Measurements from ENCODE around the gene GTPBP2.

Gene GTPBP2

DNA sequence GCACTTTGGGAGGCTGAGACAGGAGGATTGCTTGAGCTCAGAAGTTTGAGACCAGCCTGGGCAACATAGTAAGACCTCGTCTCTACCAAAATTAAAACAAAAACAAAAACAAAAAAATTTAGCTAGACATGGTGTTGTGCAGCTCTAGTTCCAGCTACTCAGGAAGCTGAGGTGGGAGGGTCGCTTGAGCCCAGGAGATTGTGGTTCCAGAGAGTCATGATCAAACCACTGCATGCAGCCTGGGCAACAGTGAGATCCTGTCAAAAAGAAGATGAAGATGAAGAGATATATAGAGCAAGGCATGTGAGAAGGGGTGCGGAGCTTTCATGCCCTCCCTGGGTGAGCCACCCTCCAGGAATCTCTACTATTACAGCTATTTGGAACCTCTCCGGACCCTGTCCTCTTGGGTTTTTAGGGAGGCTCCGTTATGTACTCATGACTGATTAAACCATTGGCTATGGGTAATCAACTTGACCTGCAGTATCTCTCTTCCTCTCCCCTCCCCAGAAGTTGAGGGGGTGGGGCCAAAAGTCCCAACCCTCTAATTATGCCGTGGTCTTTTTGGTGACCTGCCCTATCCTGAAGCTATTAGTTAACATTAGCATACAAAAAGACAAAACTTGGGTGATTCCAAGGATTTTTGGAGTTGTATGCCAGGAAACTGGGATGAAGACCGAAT, 44.0 kb downstream of the GTPBP2 start:
- H3K9me3 ChIP-seq, result no peaks in the 10 kb centered on the region
- no peak for DNase-seq
- H3K27me3 ChIP-seq, result no peaks in the 10 kb centered on the region
- no peaks in the 10 kb centered on the region for H3K4me1 ChIP-seq
- H3K4me3 ChIP-seq (ENCODE audit: low read depth, low read length), result no peak overlapping the region
- TF ChIP-seq, protein P1, sequence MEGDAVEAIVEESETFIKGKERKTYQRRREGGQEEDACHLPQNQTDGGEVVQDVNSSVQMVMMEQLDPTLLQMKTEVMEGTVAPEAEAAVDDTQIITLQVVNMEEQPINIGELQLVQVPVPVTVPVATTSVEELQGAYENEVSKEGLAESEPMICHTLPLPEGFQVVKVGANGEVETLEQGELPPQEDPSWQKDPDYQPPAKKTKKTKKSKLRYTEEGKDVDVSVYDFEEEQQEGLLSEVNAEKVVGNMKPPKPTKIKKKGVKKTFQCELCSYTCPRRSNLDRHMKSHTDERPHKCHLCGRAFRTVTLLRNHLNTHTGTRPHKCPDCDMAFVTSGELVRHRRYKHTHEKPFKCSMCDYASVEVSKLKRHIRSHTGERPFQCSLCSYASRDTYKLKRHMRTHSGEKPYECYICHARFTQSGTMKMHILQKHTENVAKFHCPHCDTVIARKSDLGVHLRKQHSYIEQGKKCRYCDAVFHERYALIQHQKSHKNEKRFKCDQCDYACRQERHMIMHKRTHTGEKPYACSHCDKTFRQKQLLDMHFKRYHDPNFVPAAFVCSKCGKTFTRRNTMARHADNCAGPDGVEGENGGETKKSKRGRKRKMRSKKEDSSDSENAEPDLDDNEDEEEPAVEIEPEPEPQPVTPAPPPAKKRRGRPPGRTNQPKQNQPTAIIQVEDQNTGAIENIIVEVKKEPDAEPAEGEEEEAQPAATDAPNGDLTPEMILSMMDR (IDR thresholded peaks at IDR 0.05; ENCODE audit: low read depth, low read length), result no peak
- peaks cover 53% of the 10 kb centered on the region for H3K36me3 ChIP-seq

DNA sequence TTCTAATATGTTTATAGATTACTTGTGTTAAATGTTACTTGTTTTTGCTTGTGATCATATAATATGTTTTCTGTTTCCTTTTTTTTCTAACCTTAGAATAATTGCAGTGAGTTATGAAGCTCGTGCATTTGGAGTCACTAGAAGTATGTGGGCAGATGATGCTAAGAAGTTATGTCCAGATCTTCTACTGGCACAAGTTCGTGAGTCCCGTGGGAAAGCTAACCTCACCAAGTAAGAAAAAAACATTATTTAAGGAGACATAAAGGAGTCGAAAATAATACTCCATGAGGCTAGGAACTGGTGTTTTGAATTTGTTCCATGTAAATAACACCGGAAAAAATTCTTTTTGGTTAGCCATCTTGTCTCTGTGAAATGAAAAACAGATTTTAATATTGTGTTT, 46.2 kb downstream of the GTPBP2 start:
- H3K27me3 ChIP-seq, result no peaks in the 10 kb centered on the region
- DNase-seq, result no peak
- no peak overlapping the region for H3K4me3 ChIP-seq (ENCODE audit: low read depth, low read length)
- H3K36me3 ChIP-seq, result peaks cover 41% of the 10 kb centered on the region
- TF ChIP-seq, protein P1 (IDR thresholded peaks at IDR 0.05; ENCODE audit: low read depth, low read length), result no peak
- no peaks in the 10 kb centered on the region for H3K9me3 ChIP-seq
- H3K4me1 ChIP-seq, result peaks cover 12% of the 10 kb centered on the region

DNA sequence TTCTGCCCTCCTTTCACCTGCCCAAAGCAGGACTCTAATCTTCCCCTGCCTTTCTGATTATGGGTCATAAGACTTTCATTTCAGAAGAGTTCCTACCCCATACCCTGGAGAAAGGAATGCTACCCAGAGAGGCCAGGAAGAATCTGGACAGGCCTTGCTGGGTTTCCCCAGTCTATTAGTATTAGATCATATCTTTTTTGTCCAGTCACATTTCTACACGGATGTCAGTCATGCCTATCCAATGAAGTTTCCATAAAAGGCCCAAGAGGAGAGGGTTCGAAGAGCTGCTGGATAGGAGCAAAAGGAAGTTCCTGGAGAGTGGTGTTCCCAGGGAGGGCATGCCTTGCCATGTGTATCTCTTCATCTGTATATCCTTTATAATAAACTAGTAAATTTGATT, 49.9 kb downstream of the GTPBP2 start:
- Histone ChIP-seq H3K9me3 (no peaks in the 10 kb centered on the region), H3K27me3 (no peaks in the 10 kb centered on the region), H3K4me1 (peaks cover 12% of the 10 kb centered on the region), H3K4me3 (ENCODE audit: low read depth, low read length) (peak overlapping the region; percentile 0; the same call in 1 of the 2 replicates), H3K36me3 (peaks cover 16% of the 10 kb centered on the region)
- TF ChIP-seq, protein P1 (IDR thresholded peaks at IDR 0.05; ENCODE audit: low read depth, low read length), result no peak
- no peak for DNase-seq

DNA sequence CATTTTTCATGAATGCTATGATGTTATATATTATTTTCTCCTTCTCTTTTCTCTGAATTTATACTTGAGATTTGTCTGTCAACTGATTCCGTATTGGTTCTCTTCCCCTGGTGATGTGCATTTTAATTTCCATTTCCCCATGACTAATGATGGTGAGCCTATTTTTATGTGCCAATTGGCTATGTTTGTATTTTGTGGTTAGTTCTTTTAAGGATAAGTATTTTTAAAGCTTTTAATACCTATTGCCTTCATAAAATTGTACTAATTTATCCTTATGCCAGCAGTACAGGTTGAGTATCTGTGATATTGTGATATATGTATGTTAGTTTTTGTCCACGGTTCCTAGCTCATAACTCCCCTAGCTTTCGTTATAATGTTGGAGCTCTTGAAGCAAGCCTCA, 50.3 kb downstream of the GTPBP2 start:
- peaks cover 12% of the 10 kb centered on the region for H3K4me1 ChIP-seq
- H3K27me3 ChIP-seq, result no peaks in the 10 kb centered on the region
- peak overlapping the region; percentile 0; the same call in 1 of the 2 replicates for H3K4me3 ChIP-seq (ENCODE audit: low read depth, low read length)
- no peak for DNase-seq
- TF ChIP-seq, protein P1 (IDR thresholded peaks at IDR 0.05; ENCODE audit: low read depth, low read length), result no peak
- H3K36me3 ChIP-seq, result peaks cover 12% of the 10 kb centered on the region
- H3K9me3 ChIP-seq, result no peaks in the 10 kb centered on the region

DNA sequence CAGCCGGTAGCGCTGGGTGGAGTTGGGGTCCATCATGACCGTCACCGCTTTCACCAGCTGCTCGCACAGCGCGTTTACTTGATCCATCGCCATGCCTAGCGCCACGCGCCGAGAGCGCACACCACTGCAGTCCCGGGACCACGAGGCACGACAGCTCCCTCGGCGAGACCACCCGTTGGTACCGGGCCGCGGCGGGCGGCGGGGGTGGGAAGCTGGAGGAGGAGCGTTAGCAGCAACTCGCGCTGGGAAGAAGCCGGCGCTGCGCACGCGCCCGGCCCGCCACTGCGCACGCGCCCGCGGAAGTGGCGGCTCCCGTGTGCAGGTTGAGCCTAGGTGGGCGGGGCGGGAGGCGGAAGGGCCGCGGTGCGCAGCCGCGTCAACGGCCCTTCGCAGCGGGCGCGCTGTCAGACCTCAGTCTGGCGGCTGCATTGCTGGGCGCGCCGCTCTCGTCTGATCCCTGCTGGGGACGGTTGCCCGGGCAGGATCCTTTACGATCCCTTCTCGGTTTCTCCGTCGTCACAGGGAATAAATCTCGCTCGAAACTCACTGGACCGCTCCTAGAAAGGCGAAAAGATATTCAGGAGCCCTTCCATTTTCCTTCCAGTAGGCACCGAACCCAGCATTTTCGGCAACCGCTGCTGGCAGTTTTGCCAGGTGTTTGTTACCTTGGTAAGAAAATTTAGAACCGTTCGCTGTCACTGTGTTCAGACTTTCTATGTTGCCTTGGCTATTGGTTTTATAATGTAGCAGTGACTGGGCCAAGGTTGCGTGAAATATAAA, 53.1 kb downstream of the GTPBP2 start, which contains the start of the genes POLH and XPO5:
TSS of gene POLH (plus strand) at position 414 of the 780 bp plus-strand sequence. CDS start 6,135 bp downstream, outside the sequence.
TSS of gene XPO5 (minus strand) at position 267 of the 780 bp plus-strand sequence. CDS start at position 93, 174 bp downstream.
- Histone ChIP-seq H3K27me3 (no peaks in the 10 kb centered on the region), H3K9me3 (no peaks in the 10 kb centered on the region), H3K4me1 (peaks cover 12% of the 10 kb centered on the region), H3K36me3 (peaks cover 25% of the 10 kb centered on the region), H3K4me3 (ENCODE audit: low read depth, low read length) (peak within 1 kb of the TSS; percentile 100)
- TF ChIP-seq, protein P1 (IDR thresholded peaks at IDR 0.05; ENCODE audit: low read depth, low read length), result peak; percentile 45
- DNase-seq, result peak; percentile 96
